ENCODE results near the gene MLLT10. TPM values are rescaled to one million over a fixed set of nuclear protein-coding genes. Genes with fewer than 3 reads are reported as not detected.

Gene MLLT10
- total RNA-seq, 1 experiment from 2014 or later, result 48.4 TPM

GRCh38 chr10:21649454-21649872 lies 115.4 kb downstream of the MLLT10 start:
- H3K79me2 ChIP-seq (ENCODE audit: low read depth), result no peaks in the 10 kb centered on the region
- H2AFZ ChIP-seq, result no peak overlapping the region
- no peak overlapping the region for H3K4me3 ChIP-seq
- no peak overlapping the region for H3K27ac ChIP-seq
- ChIA-PET POLR2A (ENCODE audit: unreplicated experiment) (no interaction called here), CTCF (no interaction called here)
- no peaks in the 10 kb centered on the region for H3K4me1 ChIP-seq (replicated peaks; ENCODE audit: insufficient read depth)
- no peak overlapping the region for H3K4me2 ChIP-seq
- H3K9me3 ChIP-seq (ENCODE audit: insufficient read depth, low read depth), result no peaks in the 10 kb centered on the region
- no TSS peak for BruUV-seq (replicated peaks)
- H4K20me1 ChIP-seq (ENCODE audit: insufficient read depth), result 0 out of 2 replicates have a peak, but pooled peaks cover 2% of the 10 kb centered on the region
- no peak for TF ChIP-seq CTCF (conservative IDR thresholded peaks at IDR 0.05)
- TF ChIP-seq EZH2 (IDR thresholded peaks at IDR 0.05; ENCODE audit: low read depth), result no peak
- H3F3A ChIP-seq (ENCODE audit: insufficient read depth, low read depth), result no peaks in the 10 kb centered on the region
- H3K27me3 ChIP-seq (ENCODE audit: insufficient read depth, low read depth), result no peaks in the 10 kb centered on the region
- H3K36me3 ChIP-seq (ENCODE audit: low read depth), result no peaks in the 10 kb centered on the region
- intact Hi-C loops (cut with micrococcal nuclease; ENCODE audit: unreplicated experiment), result no loop called here
- H3K9me2 ChIP-seq (ENCODE audit: insufficient read depth), result no peaks in the 10 kb centered on the region
- DNase-seq, result no peak

- no peak overlapping the region for H2AFZ ChIP-seq
Observed at GRCh38 chr10:21650353-21650752, 116.3 kb downstream of the MLLT10 start.

GRCh38 chr10:21655236-21655635 lies 121.2 kb downstream of the MLLT10 start:
- POLR2A ChIA-PET (ENCODE audit: unreplicated experiment), result no interaction called here

More at GRCh38 chr10:21650353-21650752, 116.3 kb downstream of the MLLT10 start:
- no TSS peak for BruUV-seq (replicated peaks)
- ChIA-PET POLR2A (ENCODE audit: unreplicated experiment) (no interaction called here), CTCF (no interaction called here)
- H3F3A ChIP-seq (ENCODE audit: insufficient read depth, low read depth), result no peaks in the 10 kb centered on the region
- H4K20me1 ChIP-seq (ENCODE audit: insufficient read depth), result 0 out of 2 replicates have a peak, but pooled peaks cover 2% of the 10 kb centered on the region
- H3K79me2 ChIP-seq (ENCODE audit: low read depth), result no peaks in the 10 kb centered on the region
- no peaks in the 10 kb centered on the region for H3K4me1 ChIP-seq (replicated peaks; ENCODE audit: insufficient read depth)
- no peaks in the 10 kb centered on the region for H3K9me3 ChIP-seq (ENCODE audit: insufficient read depth, low read depth)
- no peak overlapping the region for H3K27ac ChIP-seq
- H3K36me3 ChIP-seq (ENCODE audit: low read depth), result no peaks in the 10 kb centered on the region
- TF ChIP-seq CTCF (conservative IDR thresholded peaks at IDR 0.05) (no peak), EZH2 (IDR thresholded peaks at IDR 0.05; ENCODE audit: low read depth) (no peak)
- no peaks in the 10 kb centered on the region for H3K27me3 ChIP-seq (ENCODE audit: insufficient read depth, low read depth)
- intact Hi-C loops (cut with micrococcal nuclease; ENCODE audit: unreplicated experiment), result no loop called here
- no peak for DNase-seq
- no peak overlapping the region for H3K4me3 ChIP-seq
- no peaks in the 10 kb centered on the region for H3K9me2 ChIP-seq (ENCODE audit: insufficient read depth)
- no peak overlapping the region for H3K4me2 ChIP-seq

More at GRCh38 chr10:21655236-21655635, 121.2 kb downstream of the MLLT10 start:
- BruUV-seq (replicated peaks), result no TSS peak
- Histone ChIP-seq H3K27ac (no peak overlapping the region), H2AFZ (no peak overlapping the region), H3K9me2 (ENCODE audit: insufficient read depth) (no peaks in the 10 kb centered on the region), H3K4me1 (replicated peaks; ENCODE audit: insufficient read depth) (no peaks in the 10 kb centered on the region), H3K36me3 (ENCODE audit: low read depth) (no peaks in the 10 kb centered on the region), H4K20me1 (ENCODE audit: insufficient read depth) (no peaks in the 10 kb centered on the region), H3F3A (ENCODE audit: insufficient read depth, low read depth) (peaks cover 3% of the 10 kb centered on the region; the same call in 1 of the 2 replicates), H3K27me3 (ENCODE audit: insufficient read depth, low read depth) (no peaks in the 10 kb centered on the region), H3K4me3 (no peak overlapping the region), H3K79me2 (ENCODE audit: low read depth) (no peaks in the 10 kb centered on the region), H3K9me3 (ENCODE audit: insufficient read depth, low read depth) (no peaks in the 10 kb centered on the region), H3K4me2 (no peak overlapping the region)
- intact Hi-C loops (cut with micrococcal nuclease; ENCODE audit: unreplicated experiment), result no loop called here
- TF ChIP-seq EZH2 (IDR thresholded peaks at IDR 0.05; ENCODE audit: low read depth) (no peak), CTCF (conservative IDR thresholded peaks at IDR 0.05) (no peak)
- CTCF ChIA-PET, result no interaction called here
- no peak for DNase-seq

Data from PC-9 (cell line).